Endothelial cell of umbilical vein (primary cell): ENCODE data around the gene NEURL1B. TPM values are rescaled to one million over a fixed set of nuclear protein-coding genes. Genes with fewer than 3 reads are reported as not detected.

Source experiments
- BruUV-seq: library from RNA; stranded (reverse); fragments of 400-500 nt; replicated peaks from 2 replicates; lab custom pipeline; 2021; lab: Mats Ljungman, UMichigan
- CTCF ChIA-PET: fragments of 300-600, 350-600 bp; sonication (Branson Sonifier 250); formaldehyde crosslinking; loops from one replicate; lab custom pipeline; 2021; ENCODE audit warnings: antibody characterized with exemption, inconsistent platforms; lab: Charles Lee
- POLR2A ChIA-PET: fragments of 300-600, 350-600 bp; sonication (Branson Sonifier 250); formaldehyde crosslinking; loops from one replicate; lab custom pipeline; 2021; ENCODE audit warnings: antibody characterized with exemption, inconsistent platforms; lab: Charles Lee
- DNase-seq: peaks from one replicate; pipeline ENCODE4 v3.0.0-alpha.2; 2011; ENCODE audit warnings: low read depth, low spot score
- FAIRE-seq: peaks from 2 replicates; lab custom pipeline; 2011; peaks lifted over from hg19 to GRCh38; lab: Jason Lieb, UNC
- H2AFZ ChIP-seq: 2 replicates; pipeline ENCODE4 v1.6.0; 2012; ENCODE audit warnings: low read depth, low read length, control low read depth, inconsistent platforms
- H3K27ac ChIP-seq: 2 replicates; pipeline ENCODE4 v1.5.1; 2011; ENCODE audit warnings: low read depth, mild to moderate bottlenecking, control low read depth, low read length, moderate library complexity; ENCODE audit not compliant: insufficient read depth
- H3K27me3 ChIP-seq, 2 experiments: 2 replicates each; pipeline versions ENCODE4 v1.6.0 to v1.6.1; 2011; ENCODE audit warnings: low read length in 2 of 2, mixed read lengths in 1 of 2; ENCODE audit not compliant: control insufficient read depth in 2 of 2, insufficient read depth in 2 of 2
- H3K36me3 ChIP-seq, 2 experiments: 2 replicates in 1 of 2; 3 replicates in 1 of 2; pipeline ENCODE4 v1.5.1; 2011; ENCODE audit warnings: low read length in 2 of 2, mild to moderate bottlenecking in 1 of 2, moderate library complexity in 1 of 2; ENCODE audit not compliant: control insufficient read depth in 2 of 2, insufficient read depth in 2 of 2; ENCODE audit errors: extremely low read depth in 1 of 2
- H3K4me1 ChIP-seq: 3 replicates; pipeline ENCODE4 v1.5.1; 2011; ENCODE audit warnings: mild to moderate bottlenecking, low read length; ENCODE audit not compliant: control insufficient read depth, insufficient read depth; ENCODE audit errors: extremely low read depth
- H3K4me2 ChIP-seq: 2 replicates; pipeline ENCODE4 v1.6.1; 2011; ENCODE audit warnings: low read length, control low read depth, mixed read lengths; ENCODE audit not compliant: insufficient read depth
- H3K4me3 ChIP-seq, 3 experiments: fragments of 200-600 bp in 1 of 3; sonication (generic), shearing (Covaris generic) in 1 of 3; replicated peaks in 1 of 3; 2 replicates each; pipeline ENCODE4 v1.5.1; 2011 to 2016; ENCODE audit warnings: control low read depth in 3 of 3, low read length in 3 of 3, mild to moderate bottlenecking in 2 of 3, inconsistent platforms in 1 of 3, low read depth in 1 of 3, moderate library complexity in 1 of 3; ENCODE audit not compliant: insufficient read depth in 1 of 3
- H3K79me2 ChIP-seq: 2 replicates; pipeline ENCODE4 v1.6.0; 2012; ENCODE audit warnings: low read length, inconsistent platforms; ENCODE audit not compliant: control insufficient read depth, insufficient read depth
- H3K9ac ChIP-seq: replicated peaks from 2 replicates; pipeline ENCODE3; 2011; ENCODE audit warnings: low read length, control low read depth; ENCODE audit not compliant: insufficient read depth; ENCODE audit errors: extremely low read depth
- H3K9me1 ChIP-seq: replicated peaks from 3 replicates; pipeline ENCODE4 v1.6.0; 2011; ENCODE audit warnings: mild to moderate bottlenecking, low read length; ENCODE audit not compliant: control insufficient read depth, insufficient read depth; ENCODE audit errors: extremely low read depth
- H3K9me3 ChIP-seq: replicated peaks from 2 replicates; pipeline ENCODE4 v1.5.1; 2012; ENCODE audit warnings: low read length, inconsistent platforms; ENCODE audit not compliant: control insufficient read depth, insufficient read depth
- H4K20me1 ChIP-seq: replicated peaks from 2 replicates; pipeline ENCODE3; 2011; ENCODE audit warnings: mild to moderate bottlenecking, low read length; ENCODE audit not compliant: control insufficient read depth, insufficient read depth; ENCODE audit errors: extremely low read depth
- EZH2 ChIP-seq: IDR thresholded peaks from 2 replicates; pipeline ENCODE4 v1.6.1; 2012; ENCODE audit warnings: borderline replicate concordance, low read depth, mild to moderate bottlenecking, moderate library complexity, low read length, inconsistent platforms; ENCODE audit not compliant: severe bottlenecking
- FOS ChIP-seq: IDR thresholded peaks from 2 replicates; pipeline ENCODE4 v1.6.1; 2011; ENCODE audit warnings: mild to moderate bottlenecking, low read length, moderate library complexity, borderline replicate concordance; ENCODE audit not compliant: insufficient read depth
- GATA2 ChIP-seq: IDR thresholded peaks from 2 replicates; pipeline ENCODE4 v1.7.0; 2011; ENCODE audit warnings: low read depth, mild to moderate bottlenecking, moderate library complexity, mixed read lengths, low read length; ENCODE audit not compliant: insufficient read length, insufficient read depth
- JUN ChIP-seq: IDR thresholded peaks from 2 replicates; pipeline ENCODE4 v1.6.1; 2011; ENCODE audit warnings: borderline replicate concordance, low read depth; ENCODE audit not compliant: insufficient read length, insufficient read depth
- MYC ChIP-seq: IDR thresholded peaks from one replicate; pipeline ENCODE4 v1.6.1; 2011; ENCODE audit warnings: mild to moderate bottlenecking, low read depth, low read length
- POLR2A ChIP-seq: IDR thresholded peaks from 2 replicates; pipeline ENCODE4 v1.6.1; 2012; ENCODE audit warnings: low read depth, mild to moderate bottlenecking, control low read depth, low read length
- POLR2AphosphoS5 ChIP-seq: IDR thresholded peaks from 2 replicates; pipeline ENCODE4 v1.6.1; 2012; ENCODE audit warnings: low read depth, mild to moderate bottlenecking, control low read depth, low read length, moderate library complexity; ENCODE audit not compliant: insufficient read depth
- dilution Hi-C: fragments of 300-500 bp; cut with MboI; formaldehyde crosslinking; loops from one replicate; pipeline ENCODE4 v1.15.0; 2019; ENCODE audit warnings: low sequenced_read_pairs; ENCODE audit not compliant: extremely low pct_ligation_motif_present
- intact Hi-C: fragments of 100-400 bp; cut with micrococcal nuclease; formaldehyde crosslinking; loops from one replicate; pipeline ENCODE4 v1.10.0; 2022
- polyA plus RNA-seq, 4 experiments: library from polyadenylated mRNA; depleted of rRNA in 3 of 4; stranded (reverse) in 3 of 4; unstranded in 1 of 4; fragments of >200 nt; gene quantifications; 2 replicates each; pipeline versions ENCODE4 v1.2.1 to v1.2.3, GENCODE V29; 2011 to 2012; ENCODE audit warnings: missing spikeins in 1 of 4
- total RNA-seq: library from RNA; stranded (reverse); gene quantifications from 2 replicates; pipeline ENCODE4 v1.2.3, GENCODE V29; 2021
- TF ChIP-seq, protein P1 (sequence below), 2 donors: IDR thresholded peaks; 1 replicate in 1 of 2; 2 replicates in 1 of 2; pipeline ENCODE4 v1.5.1; 2011; ENCODE audit warnings: low read length in 2 of 2, mild to moderate bottlenecking in 2 of 2, moderate library complexity in 2 of 2, control low read depth in 1 of 2, inconsistent platforms in 1 of 2, low read depth in 1 of 2; ENCODE audit not compliant: insufficient read depth in 1 of 2; ENCODE audit errors: extremely low read depth in 1 of 2
- TF ChIP-seq, protein P2 (sequence below): IDR thresholded peaks from 2 replicates; pipeline ENCODE4 v1.6.1; 2011; ENCODE audit not compliant: insufficient read depth, insufficient read length

Gene NEURL1B
- total and polyA plus RNA-seq, 2 donors (not counting 3 experiments of a cell fraction or from before 2014, with no cell fraction given) = 0.44 to 1.6 TPM

DNA sequence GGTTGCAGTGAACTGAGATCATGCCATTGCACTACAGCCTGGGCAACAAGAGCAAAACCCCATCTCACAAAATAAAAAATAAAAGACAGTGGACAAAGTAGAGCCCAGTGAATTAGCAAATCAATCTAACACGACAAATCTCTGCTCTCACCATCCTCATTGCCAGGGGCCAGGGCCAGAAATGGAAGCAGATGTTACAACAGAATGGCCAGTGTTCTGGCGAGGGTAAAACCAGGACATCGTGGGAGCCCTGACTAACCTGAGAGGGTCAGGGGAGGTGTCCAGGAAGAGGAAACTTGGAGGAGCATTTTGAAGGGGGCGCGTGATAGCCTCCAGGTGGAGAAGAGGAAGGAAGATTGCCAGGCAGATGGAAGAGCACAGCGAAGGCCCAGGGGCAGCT is 58.4 kb downstream of the NEURL1B start:
- Histone ChIP-seq H4K20me1 (no peaks in the 10 kb centered on the region), H3K79me2 (no peaks in the 10 kb centered on the region), H3K9me3 (no peaks in the 10 kb centered on the region), H3K9me1 (no peaks in the 10 kb centered on the region), H3K9ac (no peak overlapping the region), H2AFZ (no peak overlapping the region), H3K4me3 (no peak overlapping the region), H3K4me2 (no peak overlapping the region), H3K27ac (no peak overlapping the region), H3K27me3 (peaks cover 6 to 11% of the 10 kb centered on the region in 2 experiments), H3K36me3 (no peaks in the 10 kb centered on the region), H3K4me1 (peaks cover 5% of the 10 kb centered on the region)
- intact Hi-C loops (no loop called here), dilution Hi-C loops (no loop called here)
- FAIRE-seq = no peak
- TF ChIP-seq POLR2AphosphoS5 (no peak), MYC (no peak), FOS (no peak), GATA2 (no peak), JUN (no peak), EZH2 (no peak), POLR2A (no peak)
- TF ChIP-seq, protein P1, sequence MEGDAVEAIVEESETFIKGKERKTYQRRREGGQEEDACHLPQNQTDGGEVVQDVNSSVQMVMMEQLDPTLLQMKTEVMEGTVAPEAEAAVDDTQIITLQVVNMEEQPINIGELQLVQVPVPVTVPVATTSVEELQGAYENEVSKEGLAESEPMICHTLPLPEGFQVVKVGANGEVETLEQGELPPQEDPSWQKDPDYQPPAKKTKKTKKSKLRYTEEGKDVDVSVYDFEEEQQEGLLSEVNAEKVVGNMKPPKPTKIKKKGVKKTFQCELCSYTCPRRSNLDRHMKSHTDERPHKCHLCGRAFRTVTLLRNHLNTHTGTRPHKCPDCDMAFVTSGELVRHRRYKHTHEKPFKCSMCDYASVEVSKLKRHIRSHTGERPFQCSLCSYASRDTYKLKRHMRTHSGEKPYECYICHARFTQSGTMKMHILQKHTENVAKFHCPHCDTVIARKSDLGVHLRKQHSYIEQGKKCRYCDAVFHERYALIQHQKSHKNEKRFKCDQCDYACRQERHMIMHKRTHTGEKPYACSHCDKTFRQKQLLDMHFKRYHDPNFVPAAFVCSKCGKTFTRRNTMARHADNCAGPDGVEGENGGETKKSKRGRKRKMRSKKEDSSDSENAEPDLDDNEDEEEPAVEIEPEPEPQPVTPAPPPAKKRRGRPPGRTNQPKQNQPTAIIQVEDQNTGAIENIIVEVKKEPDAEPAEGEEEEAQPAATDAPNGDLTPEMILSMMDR (IDR thresholded peaks at IDR 0.05; ENCODE audit: extremely low read depth in 1 of 2, insufficient read depth in 1 of 2, low read depth in 1 of 2, low read length in 2 of 2) = no peak
- TF ChIP-seq, protein P2, sequence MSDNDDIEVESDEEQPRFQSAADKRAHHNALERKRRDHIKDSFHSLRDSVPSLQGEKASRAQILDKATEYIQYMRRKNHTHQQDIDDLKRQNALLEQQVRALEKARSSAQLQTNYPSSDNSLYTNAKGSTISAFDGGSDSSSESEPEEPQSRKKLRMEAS = no peak
- ChIA-PET POLR2A (no interaction called here), CTCF (no interaction called here)
- BruUV-seq = no TSS peak
- DNase-seq = no peak
